Activated CD4-positive, CD25-positive, alpha-beta regulatory T cell treated with anti-CD3 and anti-CD28 coated beads, Interleukin-2, amount 50 U/mL, for 72 hours (primary cell): Measurements from ENCODE around the gene LZTS3.
"Not testable (repeated sequence)": the region's sequence is repeated elsewhere in the genome, so short reads cannot be mapped to it uniquely, and the experiment has no call there.

Experiments
- DNase-seq: peaks from one replicate; pipeline ENCODE4 v3.0.0; 2021

Gene LZTS3

GRCh38 chr20:3166913-3167342 is 6.4 kb downstream of the LZTS3 start:
- no peak for DNase-seq

GRCh38 chr20:3166338-3166912 is 6.9 kb downstream of the LZTS3 start:
- DNase-seq = no peak

DNA sequence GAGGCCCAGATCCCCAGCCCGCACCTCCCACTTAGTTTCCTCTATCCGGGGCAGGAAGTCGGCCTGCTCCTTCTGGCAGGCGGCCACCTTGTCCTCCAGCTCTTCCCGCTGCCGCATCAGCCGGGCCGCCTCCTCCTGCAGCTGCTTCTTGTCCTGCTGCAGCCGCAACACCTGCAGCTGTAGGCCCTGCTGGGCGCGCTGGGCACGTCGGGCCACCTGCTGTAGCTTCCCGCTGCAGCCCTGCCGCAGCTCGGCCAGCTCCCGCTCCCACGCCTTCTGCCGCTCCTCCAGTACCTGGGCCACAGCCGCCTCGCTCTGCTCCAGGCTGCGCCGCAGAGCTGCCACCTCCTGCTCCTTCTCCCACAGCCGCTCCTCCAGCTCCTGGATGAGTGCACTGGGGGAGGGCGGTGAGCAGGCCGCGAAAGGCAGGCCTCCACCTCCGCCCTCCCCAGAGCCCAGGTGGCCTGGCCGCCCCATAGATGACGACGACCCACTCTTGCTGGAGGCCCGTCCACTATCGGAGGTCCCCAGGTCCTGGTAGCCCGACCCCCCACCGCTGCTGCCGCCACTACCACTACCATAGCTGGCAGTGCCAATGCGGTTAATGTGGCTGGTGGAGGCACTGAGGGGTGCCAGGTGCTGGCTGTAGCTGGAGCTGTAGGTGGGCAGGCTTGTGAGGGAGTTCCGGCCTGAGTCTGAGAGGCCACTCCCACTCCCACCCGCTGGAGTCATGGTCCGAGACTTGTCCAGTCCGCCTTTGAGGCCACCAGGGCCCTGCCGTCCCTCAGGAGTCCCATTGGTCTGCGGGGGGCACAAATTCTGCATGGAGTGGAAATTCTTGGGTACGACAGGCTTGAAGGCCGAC is 7.6 kb downstream of the LZTS3 start:
- DNase-seq = no peak

DNA sequence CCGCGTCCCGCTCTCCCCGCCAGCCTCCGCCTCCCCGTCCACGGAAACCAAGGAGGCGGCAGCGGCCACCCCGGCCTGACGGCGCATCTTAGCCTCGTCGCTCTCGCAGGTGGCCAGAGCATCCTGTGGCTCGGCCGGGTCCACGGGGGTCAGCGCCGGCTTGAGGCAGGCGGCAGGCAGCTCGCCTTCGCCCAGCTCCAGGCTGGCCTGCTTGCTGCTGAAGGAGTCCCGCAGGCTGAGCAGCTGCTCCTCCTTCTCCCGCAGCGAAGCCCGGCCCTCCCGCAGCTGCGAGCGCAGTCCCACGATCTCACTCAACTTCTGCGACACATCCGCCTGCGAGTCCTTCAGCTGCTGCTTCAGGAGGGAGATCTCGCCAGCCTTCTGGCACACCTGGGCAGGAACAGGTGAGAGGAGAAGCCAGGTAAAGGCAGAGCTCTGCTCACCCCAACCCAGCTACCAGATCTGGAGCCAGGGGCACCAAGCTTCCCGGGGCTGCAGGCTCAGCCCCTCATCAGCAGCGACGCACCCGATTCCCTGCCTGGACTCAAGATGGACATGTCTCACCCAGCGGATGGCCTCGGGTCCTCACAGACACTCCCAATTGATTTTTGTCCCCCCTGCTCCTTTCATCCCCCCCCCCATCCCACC is 8.5 kb downstream of the LZTS3 start:
- DNase-seq = no peak

DNA sequence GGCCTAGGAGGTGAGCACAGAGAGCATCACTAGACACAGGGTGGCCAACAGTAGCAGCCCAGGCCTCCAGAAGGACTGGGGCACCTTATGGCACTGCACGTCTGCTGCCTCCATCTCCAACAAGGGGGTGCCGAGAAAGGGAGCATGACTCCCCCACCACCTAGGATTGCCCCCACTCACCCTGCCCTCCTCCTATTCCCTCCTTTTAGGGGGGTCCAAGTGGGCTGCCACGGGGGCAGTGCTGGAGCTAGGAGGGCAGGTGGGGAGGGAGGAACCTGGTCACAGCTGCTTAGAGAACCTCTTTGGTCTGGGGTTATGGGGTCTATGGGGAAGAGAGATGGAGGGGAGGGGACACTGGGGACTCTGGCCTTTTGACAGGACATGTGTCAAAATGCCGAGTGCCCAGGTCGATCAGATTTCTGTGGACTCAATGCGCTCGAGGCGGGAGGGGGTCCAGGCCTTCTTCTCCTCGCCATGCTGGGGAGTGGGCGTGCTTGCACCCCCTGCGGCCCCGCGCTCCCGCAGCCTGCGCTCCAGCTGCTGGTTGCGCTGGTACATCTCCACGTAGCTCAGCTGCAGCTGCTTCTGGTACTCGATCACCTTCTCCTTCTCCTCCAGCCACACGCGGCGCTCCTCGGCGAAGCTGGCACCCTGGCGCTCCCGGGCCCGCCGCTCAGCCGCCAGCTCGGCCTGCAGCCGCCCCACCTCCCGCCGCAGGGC is 9.1 kb downstream of the LZTS3 start:
- DNase-seq = no peak

DNA sequence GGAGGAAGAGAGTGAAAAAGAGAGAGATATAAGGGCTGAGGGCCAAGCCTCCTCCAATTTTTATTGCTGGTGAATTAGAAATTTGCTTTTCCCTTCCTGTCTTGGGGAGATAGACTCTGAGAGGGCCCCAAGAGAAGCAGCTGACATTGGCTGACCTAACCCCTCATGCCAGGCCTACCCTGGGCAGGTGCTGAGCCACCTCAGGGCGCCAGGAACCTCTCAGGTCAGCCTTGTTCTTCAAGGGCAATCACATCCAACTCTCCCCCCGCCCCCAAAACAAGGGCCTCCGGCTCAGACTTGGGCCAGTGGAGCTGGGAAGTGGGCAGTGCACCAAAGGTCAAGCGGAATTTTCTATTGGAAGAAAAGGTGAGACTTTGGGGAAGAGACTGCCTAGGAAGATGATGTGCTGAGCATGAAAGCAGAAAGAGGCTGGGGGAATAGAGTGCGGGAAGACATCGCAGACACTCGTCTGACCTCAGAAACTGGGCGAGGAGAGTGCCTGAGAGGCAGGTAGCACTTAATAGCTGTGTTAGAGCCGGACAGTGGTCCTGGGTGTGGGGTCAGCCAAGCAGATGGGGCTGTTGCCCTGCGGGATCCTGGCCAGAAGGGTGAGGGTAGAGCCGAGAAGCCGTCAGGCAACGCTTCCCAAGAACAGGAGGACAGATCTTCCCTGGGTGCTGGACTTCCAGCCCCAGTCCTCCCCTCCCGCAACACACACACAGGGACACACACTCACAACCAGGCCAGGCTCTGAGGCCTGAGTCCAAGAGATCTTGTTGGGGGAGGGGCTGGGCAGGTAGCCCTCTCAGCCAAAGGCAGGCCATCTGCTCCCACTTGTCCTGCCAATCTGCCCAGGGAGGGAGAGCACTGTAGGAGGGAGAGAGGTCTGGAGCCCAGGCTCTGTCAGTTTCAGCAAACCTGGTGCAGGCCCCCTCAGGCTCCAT is 10.0 kb downstream of the LZTS3 start:
- no peak for DNase-seq

GRCh38 chr20:3162080-3162611 is 11.2 kb downstream of the LZTS3 start:
- DNase-seq = no peak

GRCh38 chr20:3161316-3162079 is 11.9 kb downstream of the LZTS3 start:
- DNase-seq = no peak

DNA sequence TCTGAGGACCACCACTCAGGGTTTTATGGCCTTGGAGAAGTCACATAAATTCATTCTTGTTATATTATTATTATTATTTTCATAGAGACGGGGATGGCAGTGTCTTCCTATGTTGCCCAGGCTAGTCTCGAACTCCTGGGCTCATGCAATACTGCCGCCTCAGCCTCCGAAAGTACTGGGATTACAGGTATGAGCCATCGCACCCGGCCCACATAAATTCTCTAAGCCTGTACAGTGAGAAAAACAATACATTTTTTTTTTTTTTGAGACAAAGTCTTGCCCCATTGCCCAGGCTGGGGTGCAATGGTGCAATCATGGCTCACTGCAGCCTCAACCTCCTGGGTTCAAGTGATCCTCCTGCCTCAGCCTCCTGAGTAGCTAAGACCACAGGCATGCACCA is 12.9 kb downstream of the LZTS3 start:
- no peak for DNase-seq

GRCh38 chr20:3158968-3159431 is 14.3 kb downstream of the LZTS3 start:
- DNase-seq = no peak

DNA sequence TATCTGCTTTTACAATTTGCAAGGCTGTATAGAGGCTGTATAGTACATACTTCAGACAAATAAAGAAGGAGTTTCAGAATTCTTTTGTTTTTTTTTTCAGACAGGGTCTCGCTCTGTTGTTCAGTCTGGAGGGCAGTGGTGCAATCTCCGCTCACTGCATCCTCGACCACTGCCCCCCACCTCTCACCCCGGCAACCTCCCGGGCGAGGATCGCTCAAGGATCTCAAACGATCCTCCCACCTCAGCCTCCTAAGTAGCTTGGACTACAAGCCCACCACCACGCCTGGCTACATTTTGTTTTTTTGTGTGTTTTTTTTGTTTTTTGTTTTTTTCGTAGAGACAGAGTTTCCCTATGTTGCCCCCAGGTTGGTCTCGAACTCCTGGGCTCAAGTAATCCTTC is 15.5 kb downstream of the LZTS3 start:
- no peak for DNase-seq

GRCh38 chr20:3156811-3157619 is 16.3 kb downstream of the LZTS3 start:
- no peak for DNase-seq

DNA sequence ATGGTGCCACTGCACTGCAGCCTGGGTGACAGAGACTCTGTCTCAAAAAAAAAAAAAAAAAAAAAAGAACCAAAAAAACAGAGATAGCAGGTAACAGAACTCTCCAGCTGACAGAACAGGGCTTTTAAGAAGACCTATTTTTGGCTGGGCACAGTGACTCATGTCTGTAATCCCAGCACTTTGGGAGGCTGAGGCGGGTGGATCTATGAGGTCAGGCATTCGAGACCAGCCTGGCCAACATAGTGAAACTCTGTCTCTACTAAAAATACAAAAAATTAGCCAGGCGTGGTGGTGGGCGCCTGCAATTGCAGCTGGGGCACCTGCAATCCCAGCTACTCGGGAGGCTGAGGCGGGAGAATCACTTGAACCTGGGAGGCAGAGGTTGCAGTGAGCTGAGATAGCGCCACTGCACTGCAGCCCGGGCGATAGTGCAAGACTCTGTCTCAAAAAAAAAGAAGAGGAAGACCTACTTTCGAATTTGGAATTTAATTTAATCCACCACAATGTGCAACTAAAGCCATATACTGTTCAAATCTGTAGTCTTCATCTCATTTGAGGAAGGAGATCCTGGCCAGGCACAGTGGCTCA is 21.2 kb downstream of the LZTS3 start:
- not testable (repeated sequence) for DNase-seq

DNA sequence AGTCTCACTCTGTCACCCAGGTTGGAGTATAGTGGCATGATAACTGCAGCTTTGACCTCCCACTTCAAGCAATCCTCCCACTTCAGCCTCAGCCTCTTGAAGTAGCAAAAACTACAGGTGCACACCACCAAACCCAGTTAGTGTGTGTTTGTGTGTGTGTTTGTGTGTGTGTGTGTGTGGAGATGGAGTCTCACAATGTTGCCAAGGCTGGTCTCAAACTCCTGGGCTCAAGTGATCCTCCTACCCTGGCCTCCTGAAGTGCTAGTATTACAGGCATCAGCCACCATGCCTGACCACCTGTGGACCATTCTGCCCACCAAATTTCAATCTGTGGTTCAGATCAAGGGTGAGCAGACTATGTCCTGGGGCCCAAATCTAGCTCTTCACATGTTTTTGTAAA is 22.4 kb downstream of the LZTS3 start:
- no peak for DNase-seq

DNA sequence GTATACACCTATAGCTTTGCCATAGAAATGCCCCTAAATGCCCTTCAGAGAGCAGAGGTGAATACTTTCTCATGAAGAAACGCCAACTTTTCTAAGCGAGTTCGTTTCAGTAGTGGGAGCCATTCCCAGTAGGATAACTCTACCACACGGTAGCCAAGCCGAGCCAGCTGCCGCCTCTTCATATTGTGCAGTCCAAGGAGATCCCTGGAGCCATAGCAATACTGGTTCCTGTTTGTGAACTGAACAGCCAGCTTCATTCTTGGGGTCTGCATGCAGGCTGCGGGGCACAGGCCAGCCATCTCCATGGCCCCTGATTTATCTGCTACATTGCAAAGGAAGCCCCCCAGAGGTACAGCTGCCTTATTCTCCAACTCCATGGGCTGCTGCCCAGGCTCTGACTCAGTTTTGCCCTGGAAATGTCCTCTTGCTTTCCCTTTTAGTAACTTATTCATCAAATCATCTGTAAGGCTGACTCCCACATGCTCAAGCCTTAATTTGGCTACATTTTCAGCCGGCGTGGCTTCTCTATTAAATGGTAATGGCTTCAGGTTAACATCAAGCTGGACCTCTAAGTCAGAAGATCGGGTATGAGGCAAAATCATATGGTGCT is 26.5 kb downstream of the LZTS3 start:
- DNase-seq = no peak

- DNase-seq = no peak
These were observed 31.6 kb downstream of the LZTS3 start for GRCh38 chr20:3141757-3142156.

GRCh38 chr20:3137492-3137891 is 35.9 kb downstream of the LZTS3 start:
- no peak for DNase-seq

DNA sequence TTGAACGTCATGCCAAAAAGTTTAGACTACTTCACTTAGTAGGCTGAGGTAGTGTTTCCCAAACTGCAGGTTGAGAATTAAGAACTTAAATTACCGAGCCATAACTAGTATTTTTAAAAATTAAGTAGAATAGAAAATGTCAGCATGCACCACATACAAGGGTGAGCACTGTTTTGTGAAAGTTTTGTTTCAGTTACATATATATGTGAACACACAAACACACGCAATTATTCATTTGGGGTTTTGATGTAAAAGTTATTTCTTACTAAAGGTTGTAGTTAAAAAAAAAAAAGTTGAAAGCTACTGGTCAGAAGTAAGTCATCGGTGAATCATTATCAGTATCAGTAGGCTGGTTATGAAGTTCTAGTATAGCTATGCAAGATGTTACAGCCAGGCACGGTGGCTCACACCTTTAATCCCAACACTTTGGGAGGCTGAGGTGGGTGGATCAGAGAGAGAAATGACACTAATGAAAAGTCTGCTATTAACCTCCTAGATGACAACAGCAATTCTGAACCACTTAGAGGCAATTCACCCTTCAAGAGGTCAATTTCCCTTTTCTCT is 37.8 kb downstream of the LZTS3 start:
- DNase-seq = no peak

DNA sequence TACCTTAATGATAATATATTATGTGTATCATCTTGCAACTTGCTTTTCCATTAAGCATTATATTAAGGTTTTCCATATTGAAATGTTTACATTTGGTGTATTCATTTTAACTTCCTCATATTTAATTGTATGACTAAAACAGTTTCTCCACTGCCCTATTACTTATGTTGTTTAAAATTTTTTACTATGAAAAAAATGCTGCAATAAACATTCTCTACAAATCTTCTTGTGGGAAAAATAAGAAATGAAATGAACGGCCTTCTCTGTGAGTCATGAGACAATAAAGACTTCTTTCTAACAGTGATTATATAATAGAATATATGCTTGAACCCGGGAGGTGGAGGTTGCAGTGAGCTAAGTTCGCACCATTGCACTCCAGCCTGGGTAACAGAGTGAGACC is 39.2 kb downstream of the LZTS3 start:
- no peak for DNase-seq
